Heart left ventricle (tissue), 13 donors: ENCODE measurements around the gene AMDHD2.

Experiments used
- CTCF ChIP-seq, 12 donors: fragments of 200-600 bp; sonication (generic) in 4 of 12; IDR thresholded peaks; one replicate each; pipeline versions ENCODE4 v1.5.0 to v1.8.0; 2018 to 2022; ENCODE audit warnings: antibody characterized with exemption in 12 of 12, mild to moderate bottlenecking in 5 of 12
- POLR2A ChIP-seq, 2 donors: fragments of 450-650 bp; IDR thresholded peaks; one replicate each; pipeline ENCODE4 v1.6.1; 2017; ENCODE audit warnings: antibody characterized with exemption in 2 of 2, mild to moderate bottlenecking in 2 of 2, moderate library complexity in 2 of 2
- donor health status: ischemic (EF 13 %, LVEDD 7.1; RV severe dilation, severe dysfunction).
- donor health status: DM: no; HTN: yes; CAD: no.
- donor health status: DM: no; HTN: no; CAD: no.
- donor health status: ischemic (EF 25% LVEDD 6.9; RV normal size, moderate dysfunction).
- donor health status: ischemic (EF 25% LVEDD 5.7; RV mildly dilated, moderate dysfunction).
- donor health status: ischemic (EF 35%, LVEDD 5.7; RV mildly dilated, moderate dysfunction).
- donor health status: nonischemic (EF 11% LVEDD 7.7; RV severe dilation, severe dysfunction).
- donor health status: DM: yes; HTN: yes; CAD: no.
- donor health status: PGD.
- donor health status: ischemic (EF 29% LVEDD 5.4; RV normal size, mild dysfunction).
- donor health status: nonischemic (EF 23%, LVEDD 6.1; RV moderate dilation, normal function).

DNA sequence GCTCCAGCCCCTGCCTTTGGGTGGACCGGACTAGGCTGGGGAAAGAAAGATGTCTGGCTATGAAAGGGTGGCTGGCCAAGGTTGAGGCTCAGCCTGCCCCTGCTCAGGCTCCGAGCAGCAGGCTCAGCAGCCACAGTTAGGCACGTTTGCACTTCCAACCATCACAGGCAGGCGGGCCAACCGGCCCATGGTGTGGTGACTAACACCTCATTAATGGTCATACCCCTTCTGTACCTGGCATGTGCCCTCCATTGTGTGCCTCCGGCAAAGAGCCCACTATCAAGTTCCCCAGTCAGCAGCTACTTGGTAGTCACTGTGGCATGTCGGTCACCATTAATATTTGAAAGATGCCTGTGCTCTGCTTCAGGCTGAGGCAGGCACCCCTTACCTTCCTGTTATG, 38.5 kb upstream of the AMDHD2 start:
- TF ChIP-seq POLR2A (IDR thresholded peaks at IDR 0.05) (no peak), CTCF (IDR thresholded peaks at IDR 0.05) (no peak)
